ENCODE results near the gene TMEM42. TPM values are rescaled to one million over a fixed set of nuclear protein-coding genes. Genes with fewer than 3 reads are reported as not detected.
"Not testable (repeated sequence)": the region's sequence is repeated elsewhere in the genome, so short reads cannot be mapped to it uniquely, and the experiment has no call there.

The TMEM42 gene
- polyA plus RNA-seq (ENCODE audit: insufficient read length in 10 of 10): 10 to 100 TPM; 11.4 to 14.5 (median 12.7) TPM
- long read RNA-seq, donor 1, transcript TMEM42-201 (3 exons, 1,026 nt): major isoform, 6 of 7 reads
- long read RNA-seq, donor 1, partial matches to known transcripts: 0 of 7 reads
- long read RNA-seq, donor 1, other reads (novel, unspliced or antisense): 0 of 7 reads
- long read RNA-seq, donor 2, partial matches to known transcripts: 0 of 4 reads
- long read RNA-seq, donor 2, other reads (novel, unspliced or antisense): 0 of 4 reads
- long read RNA-seq, donor 3: 0 reads
- long read RNA-seq, donor 4, partial matches to known transcripts: 0 of 2 reads
- long read RNA-seq, donor 4, other reads (novel, unspliced or antisense): 0 of 2 reads
- long read RNA-seq, donor 5, partial matches to known transcripts: 0 of 4 reads
- long read RNA-seq, donor 5, other reads (novel, unspliced or antisense): 0 of 4 reads
- long read RNA-seq, donor 6, partial matches to known transcripts: 0 of 4 reads
- long read RNA-seq, donor 6, other reads (novel, unspliced or antisense): 0 of 4 reads
- long read RNA-seq, donor 7, partial matches to known transcripts: 0 of 1 reads
- long read RNA-seq, donor 7, other reads (novel, unspliced or antisense): 0 of 1 reads
- long read RNA-seq, donor 8, partial matches to known transcripts: 0 of 4 reads
- long read RNA-seq, donor 8, other reads (novel, unspliced or antisense): 0 of 4 reads
- long read RNA-seq, donor 9, partial matches to known transcripts: 0 of 1 reads
- long read RNA-seq, donor 9, other reads (novel, unspliced or antisense): 0 of 1 reads

DNA sequence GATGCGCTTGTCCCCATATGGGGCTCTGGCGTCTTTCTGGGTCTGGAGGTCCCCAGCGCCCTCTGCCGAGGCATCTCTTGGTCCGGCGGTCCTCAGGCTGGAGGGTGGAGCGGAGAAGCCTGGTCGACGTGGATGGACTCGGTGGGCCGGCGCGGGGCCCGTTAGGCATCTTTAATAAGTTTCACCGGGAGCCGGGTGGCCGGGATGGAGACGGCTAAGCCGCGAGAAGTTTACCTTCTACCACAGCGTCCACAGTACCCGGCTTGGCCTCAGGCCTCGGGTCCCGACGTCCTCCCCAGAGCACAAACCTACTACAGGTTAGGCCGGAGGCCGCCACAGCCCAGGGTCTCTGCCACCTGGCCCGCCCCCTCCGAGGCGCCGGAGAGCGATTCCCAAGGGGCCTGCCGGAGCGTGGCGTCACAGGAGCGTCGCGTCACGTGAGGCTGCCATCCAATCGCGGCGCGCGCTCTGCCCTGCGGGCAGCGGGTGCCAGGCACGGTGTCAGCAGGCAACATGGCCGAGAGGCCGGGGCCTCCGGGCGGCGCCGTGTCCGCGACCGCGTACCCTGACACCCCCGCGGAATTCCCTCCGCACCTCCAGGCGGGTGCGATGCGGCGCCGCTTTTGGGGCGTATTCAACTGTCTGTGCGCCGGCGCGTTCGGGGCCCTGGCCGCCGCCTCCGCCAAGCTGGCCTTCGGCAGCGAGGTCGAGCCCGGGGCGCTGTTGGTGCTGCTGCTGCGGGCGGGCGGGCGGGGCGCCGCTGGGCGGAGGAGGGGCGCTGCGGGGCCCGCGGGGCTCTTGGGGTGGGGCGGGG, at the start of gene TMEM42:
TMEM42 (plus strand) TSS at position 501 of the 814 bp plus-strand sequence; CDS start at position 514, 13 bp downstream.
- DNase-seq: peak; percentile 89 to 97 (median 95)

GRCh38 chr3:44814751-44815150, 47.0 kb upstream of the TMEM42 start:
- DNase-seq: no peak

GRCh38 chr3:44816334-44816733, 45.4 kb upstream of the TMEM42 start:
- DNase-seq: not testable (repeated sequence)

GRCh38 chr3:44821206-44821605, 40.5 kb upstream of the TMEM42 start:
- not testable (repeated sequence) for DNase-seq

GRCh38 chr3:44825264-44825925, 36.3 kb upstream of the TMEM42 start:
- peak in 1 of 3 donors; percentile 5 for DNase-seq

- no peak for DNase-seq
These were observed 34.5 kb upstream of the TMEM42 start for GRCh38 chr3:44827196-44827595.

- no peak for DNase-seq
These were observed 30.5 kb upstream of the TMEM42 start for GRCh38 chr3:44831232-44831631.

DNA sequence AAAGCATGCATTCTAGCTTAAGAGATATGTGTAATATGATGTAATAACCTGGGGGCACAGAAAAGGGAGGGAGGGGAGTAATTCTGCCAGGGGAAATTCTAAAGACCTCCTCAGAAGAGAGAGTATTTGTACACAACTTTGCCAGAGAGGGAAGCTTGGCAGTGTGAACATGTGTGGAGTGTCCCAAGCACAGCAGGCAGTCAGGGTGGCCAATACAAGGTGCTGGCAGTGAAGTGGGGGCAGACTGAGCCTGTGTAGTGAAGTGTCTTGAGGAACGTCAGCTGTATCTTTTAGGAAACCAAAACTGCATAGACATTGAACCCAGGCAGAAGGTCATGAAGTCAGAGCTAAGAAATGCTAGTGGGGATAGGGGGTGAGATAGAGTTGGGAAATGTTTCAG, 29.7 kb upstream of the TMEM42 start:
- no peak for DNase-seq

GRCh38 chr3:44832965-44833364, 28.7 kb upstream of the TMEM42 start:
- no peak for DNase-seq

GRCh38 chr3:44833394-44833793, 28.3 kb upstream of the TMEM42 start:
- no peak for DNase-seq

GRCh38 chr3:44835684-44836083, 26.0 kb upstream of the TMEM42 start:
- no peak for DNase-seq

DNA sequence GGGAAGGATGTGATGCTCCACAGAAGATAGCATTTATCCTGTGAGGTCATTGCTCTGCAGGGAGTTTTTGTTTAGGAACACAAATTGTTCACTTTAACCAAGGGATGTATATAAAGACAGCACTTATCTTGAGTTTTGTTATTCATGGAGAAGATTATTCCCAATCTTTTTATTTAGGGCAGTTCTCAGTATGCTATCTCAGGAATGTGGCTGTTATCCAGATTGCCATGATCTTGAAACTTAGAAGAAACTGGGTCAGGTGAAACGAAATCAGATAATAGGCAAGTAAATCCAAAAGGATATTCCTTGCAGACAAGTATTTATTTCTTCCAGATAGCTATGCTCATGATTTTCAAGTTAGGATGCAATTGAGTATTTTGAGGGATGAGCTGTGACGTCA, 19.3 kb upstream of the TMEM42 start:
- DNase-seq: no peak

DNA sequence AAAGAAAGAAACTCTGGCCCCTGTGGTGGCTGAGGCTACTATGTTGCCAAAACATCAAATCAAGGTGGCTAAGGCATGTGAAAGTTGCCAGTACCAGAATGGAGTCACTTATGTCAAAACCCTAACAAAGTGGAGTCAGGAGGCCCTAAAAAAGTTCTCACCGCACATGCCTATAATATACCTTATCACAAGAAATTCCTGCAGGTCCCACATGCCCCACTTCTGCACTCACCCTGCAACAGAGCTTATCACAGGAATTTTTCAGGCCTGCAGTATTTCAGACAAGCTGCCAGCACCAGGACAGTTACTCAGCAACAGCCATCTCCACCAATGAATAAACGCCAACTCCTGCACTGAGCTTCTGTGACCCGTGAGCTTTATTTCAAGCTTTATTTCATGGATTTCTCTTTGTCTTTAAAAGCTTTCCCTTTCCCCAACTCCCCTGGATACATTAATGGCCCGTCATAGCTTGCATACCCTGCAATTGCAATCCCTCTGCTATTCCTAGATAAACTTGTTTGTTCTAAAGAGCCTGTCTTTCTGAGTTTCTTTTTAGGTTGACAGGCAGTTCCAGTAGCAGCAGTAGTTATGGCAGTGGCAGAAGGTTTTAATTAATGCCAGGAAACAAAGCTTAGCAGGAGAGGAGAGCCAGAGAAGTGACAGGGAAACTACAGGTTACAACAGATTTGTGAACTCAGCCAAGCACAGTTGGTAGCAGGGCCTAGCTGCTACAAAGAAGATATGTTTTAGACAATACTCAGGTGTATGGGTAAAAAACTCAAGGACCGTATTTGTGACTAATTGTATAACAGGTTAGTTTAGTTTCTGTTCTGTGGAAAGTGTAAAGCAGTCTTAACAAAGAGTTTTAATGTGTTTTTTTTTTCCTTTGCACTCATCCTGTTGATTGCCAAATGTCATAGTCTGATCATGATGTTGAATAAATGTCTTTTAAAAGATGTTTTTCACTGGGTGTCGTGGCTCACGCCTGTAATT, 15.9 kb upstream of the TMEM42 start:
- DNase-seq: no peak

DNA sequence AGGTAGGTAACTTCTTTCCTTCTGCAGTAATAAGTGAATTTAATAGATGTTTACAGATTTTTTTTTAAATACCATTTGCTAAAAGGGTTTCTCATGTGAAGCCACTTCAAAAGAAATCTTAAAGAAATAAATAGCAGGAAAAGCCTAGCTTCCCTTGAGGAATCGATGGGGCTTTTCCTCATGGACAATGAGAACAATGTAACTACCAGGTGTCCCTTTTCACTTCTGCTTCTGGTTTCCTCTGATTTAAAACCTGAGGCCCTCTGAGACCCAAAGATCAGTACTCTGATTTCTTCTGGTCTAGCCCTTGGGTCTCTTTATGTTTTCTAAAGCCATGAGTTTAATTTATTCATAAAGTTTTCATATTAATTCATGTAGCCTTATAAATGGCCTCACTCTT, 13.1 kb upstream of the TMEM42 start:
- no peak for DNase-seq

DNA sequence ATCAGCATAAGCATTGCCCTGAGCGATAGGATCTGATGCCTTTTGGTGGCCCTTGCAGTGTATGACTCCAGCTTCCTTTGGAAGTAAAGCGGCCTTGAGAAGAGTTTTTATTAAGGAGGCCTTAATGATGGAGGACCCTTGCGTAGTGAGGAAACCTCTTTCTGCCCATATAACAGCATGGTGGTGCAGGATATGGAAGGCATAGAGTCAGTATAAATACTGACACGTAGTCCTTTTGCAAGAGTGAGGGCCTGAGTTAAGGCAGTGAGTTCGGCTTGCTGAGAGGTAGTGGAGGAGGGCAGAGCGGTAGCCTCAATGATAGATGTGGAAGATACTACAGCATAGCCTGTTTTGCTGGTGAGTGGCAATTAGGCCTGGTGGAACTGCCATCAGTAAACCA, 5.0 kb upstream of the TMEM42 start:
- DNase-seq: not testable (repeated sequence)

- DNase-seq: no peak
These were observed 1.6 kb upstream of the TMEM42 start for GRCh38 chr3:44860117-44860516.

GRCh38 chr3:44862226-44862637, 520 bp downstream of the TMEM42 start:
- peak; percentile 13 to 73 (median 36) for DNase-seq

- peak in 2 of 3 donors; percentile 4 to 20 for DNase-seq
These were observed 3.7 kb downstream of the TMEM42 start for GRCh38 chr3:44865272-44866035.

GRCh38 chr3:44867421-44868111, 5.9 kb downstream of the TMEM42 start:
- DNase-seq: no peak
